GM12873 (cell line): ENCODE measurements around the gene ANXA10.

Source experiments
- TF ChIP-seq, protein P1 (sequence below): IDR thresholded peaks from 2 replicates; pipeline ENCODE4 v1.5.1; 2012; ENCODE audit warnings: low read depth, mild to moderate bottlenecking, moderate library complexity, low read length, control low read depth; ENCODE audit not compliant: insufficient read depth; ENCODE audit errors: missing control alignments

ANXA10 gene

DNA sequence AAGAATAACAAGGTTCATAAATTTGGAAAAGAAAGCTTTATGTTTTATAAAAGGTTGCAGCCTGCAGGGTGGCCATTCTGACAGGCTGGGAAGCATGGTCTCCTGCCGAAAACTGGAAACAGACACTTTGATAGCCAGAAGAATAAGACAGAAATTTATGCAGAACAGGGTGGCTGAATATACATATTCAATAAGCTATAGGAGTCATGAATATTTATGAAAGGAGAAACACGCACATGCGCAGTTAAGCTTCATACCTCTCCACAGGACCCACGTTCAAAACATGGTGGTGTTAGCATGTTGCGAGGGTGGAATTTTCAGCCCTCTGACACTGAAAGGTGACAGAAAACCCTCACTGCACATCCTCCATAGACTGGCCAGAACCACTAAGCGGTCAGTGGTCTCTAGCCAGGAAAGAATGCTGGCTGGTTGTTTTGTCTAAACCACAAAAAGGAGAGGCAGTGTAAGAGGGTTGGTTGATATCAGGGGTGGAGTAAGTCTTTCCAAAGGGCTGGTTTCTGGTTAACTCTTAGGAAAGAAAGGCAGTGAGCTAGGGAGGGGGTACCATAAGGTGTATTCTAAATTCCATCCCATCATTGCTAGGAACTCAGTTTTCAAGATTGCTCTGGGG is 58.2 kb downstream of the ANXA10 start:
- TF ChIP-seq, protein P1, sequence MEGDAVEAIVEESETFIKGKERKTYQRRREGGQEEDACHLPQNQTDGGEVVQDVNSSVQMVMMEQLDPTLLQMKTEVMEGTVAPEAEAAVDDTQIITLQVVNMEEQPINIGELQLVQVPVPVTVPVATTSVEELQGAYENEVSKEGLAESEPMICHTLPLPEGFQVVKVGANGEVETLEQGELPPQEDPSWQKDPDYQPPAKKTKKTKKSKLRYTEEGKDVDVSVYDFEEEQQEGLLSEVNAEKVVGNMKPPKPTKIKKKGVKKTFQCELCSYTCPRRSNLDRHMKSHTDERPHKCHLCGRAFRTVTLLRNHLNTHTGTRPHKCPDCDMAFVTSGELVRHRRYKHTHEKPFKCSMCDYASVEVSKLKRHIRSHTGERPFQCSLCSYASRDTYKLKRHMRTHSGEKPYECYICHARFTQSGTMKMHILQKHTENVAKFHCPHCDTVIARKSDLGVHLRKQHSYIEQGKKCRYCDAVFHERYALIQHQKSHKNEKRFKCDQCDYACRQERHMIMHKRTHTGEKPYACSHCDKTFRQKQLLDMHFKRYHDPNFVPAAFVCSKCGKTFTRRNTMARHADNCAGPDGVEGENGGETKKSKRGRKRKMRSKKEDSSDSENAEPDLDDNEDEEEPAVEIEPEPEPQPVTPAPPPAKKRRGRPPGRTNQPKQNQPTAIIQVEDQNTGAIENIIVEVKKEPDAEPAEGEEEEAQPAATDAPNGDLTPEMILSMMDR: no peak

DNA sequence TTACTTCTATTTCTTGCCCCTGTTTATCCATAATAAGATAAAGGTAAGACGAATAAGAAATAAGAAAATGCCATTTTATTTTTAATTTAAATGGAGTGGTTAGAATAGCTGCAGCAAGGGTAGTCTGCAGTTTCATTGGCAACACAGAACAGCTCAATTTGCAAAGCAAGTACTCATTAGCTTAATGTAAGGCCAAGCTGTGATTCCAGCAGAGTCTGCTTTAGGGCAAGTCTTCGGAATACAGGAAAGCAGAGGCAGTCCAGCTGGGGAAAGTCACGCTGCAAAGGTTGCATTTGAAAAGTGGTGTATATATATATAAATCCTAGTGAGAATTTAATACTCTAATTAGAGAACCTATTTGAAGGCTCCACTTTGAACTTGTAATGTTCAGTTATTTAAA is 59.0 kb downstream of the ANXA10 start:
- TF ChIP-seq, protein P1: no peak

DNA sequence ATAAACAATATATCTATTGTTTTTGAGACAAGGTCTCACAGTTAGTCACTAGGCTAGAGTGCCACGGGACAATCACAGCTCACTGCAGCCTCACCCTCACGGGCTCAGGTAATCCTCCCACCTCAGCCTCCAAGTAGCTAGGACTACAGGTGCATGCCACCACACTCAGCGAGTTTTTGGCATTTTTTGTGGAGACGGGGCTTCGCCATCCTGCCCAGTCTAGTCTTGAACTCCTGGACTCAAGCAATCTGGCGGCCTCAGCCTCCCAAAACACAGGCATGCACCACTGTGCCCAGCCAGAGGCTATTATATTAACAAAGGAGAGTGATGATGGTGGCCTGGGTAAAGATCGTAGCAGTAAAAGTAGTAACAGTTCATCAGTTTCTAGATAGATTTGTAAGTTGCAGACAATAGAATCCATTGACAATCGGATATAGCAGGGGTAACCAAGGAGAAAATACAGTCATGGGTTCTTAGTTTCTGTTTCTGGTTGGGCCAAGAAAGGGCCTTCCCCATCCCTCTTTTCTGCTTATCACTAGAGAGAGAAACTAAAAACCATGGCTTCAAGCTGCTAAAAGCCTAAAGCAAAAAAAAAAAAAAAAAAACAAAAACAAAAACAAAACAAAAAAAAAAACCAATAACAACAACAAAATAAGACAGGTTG is 60.6 kb downstream of the ANXA10 start:
- TF ChIP-seq, protein P1: no peak

DNA sequence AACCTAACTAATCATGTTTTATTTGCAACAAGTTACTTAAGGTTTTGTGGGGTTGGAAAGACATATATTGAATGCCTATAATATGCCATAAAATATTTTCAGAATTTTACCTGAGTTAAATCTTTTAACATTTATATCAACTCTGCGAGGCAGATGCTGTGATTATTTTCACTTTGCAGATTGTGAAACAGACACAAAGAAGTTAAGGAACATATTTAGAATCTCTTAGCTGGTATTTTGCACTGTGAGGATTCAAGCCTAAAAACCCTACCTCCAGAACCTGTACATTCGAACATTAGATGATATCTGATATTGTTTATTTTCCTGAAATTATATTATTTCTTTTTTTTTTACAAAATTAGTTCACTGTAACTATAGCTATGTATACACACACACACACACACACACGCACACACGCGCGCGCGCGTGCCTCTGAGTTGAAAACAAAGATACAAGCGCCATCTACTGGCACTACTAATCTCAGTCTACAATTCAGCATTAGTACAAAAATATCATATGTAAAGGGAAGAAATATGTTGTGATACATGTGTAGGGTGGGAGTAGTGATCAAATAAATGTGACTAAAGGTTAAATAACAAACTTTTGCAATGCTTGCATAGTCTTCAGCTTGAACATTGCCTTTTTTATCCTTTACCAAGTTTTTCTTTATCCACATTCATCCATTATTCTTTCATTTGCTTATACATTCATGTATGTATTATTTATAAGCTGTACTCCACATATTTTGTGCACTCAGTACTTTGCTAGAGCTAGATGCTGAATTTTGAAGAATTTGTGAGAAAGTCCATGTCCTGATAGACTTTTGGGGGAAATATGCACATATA is 61.5 kb downstream of the ANXA10 start:
- TF ChIP-seq, protein P1: peak; percentile 64

DNA sequence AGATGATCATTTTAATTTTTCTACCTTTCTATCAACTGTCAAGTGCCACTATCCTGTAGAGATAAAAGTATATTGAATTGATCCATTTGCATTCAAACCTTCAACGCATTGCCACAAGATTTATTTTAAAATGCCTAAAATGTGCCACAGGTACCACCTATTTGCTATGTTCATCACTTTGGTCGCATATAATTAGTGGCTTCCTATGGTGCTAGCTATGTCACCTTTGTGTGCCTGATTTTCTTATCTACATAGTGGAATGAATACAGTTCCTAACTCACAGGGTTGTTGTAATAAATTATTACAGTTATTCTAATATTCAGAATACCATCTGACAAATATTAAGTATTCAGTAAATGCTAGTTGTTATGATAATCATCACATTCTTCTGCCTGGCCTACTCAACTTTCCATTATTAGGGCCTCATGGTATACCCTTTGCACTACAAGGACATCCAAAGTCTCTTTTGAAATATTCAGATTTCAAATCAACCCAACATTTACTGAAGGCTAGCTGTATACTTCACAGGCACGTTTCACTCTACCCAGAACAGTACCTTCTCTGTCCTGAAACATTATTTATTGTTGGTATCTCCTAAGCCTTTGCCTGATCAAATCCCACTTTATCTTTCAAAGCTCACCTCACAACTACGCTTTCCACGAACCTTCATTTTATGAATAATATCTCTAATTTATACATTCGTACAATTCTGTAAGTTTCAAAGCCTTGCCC is 62.4 kb downstream of the ANXA10 start:
- TF ChIP-seq, protein P1: no peak

DNA sequence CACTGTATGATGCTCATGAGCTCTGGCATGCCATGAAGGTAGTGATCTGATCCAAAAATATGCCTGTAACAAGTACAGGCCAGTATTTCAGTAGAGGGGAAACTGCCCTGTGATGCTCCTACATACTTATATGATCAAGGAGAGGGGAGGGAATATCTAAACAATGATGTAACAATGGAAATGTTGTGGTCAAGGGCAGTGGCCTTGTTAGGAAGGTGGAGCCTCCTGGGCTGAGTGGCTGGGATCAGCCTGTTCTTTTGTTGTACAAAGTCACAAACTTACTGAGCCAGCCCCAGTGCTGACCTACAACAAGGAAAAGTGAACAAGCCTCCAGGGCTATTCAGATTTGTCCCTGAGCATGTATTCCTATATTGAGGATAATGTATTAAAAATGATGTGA is 70.3 kb downstream of the ANXA10 start:
- TF ChIP-seq, protein P1: no peak
